Measurements from ENCODE around the gene MBD2.
"Not testable (repeated sequence)": the region's sequence is repeated elsewhere in the genome, so short reads cannot be mapped to it uniquely, and the experiment has no call there.

The MBD2 gene

GRCh38 chr18:54151376-54151775 lies 73.1 kb downstream of the MBD2 start:
- no peak for DNase-seq (ENCODE audit: low read depth)

- no peak for DNase-seq (ENCODE audit: low read depth)
These were observed 74.2 kb downstream of the MBD2 start for GRCh38 chr18:54150226-54150625.

GRCh38 chr18:54149078-54149697 lies 75.3 kb downstream of the MBD2 start:
- peak; percentile 50 for DNase-seq (ENCODE audit: low read depth)

GRCh38 chr18:54148678-54149077 lies 75.8 kb downstream of the MBD2 start:
- no peak for DNase-seq (ENCODE audit: low read depth)

- DNase-seq (ENCODE audit: low read depth) = no peak
These were observed 76.3 kb downstream of the MBD2 start for GRCh38 chr18:54148151-54148550.

GRCh38 chr18:54147439-54147838 lies 77.0 kb downstream of the MBD2 start:
- no peak for DNase-seq (ENCODE audit: low read depth)

GRCh38 chr18:54141041-54141608 lies 83.3 kb downstream of the MBD2 start:
- DNase-seq (ENCODE audit: low read depth) = no peak

- DNase-seq (ENCODE audit: low read depth) = no peak
These were observed 83.8 kb downstream of the MBD2 start for GRCh38 chr18:54140641-54141040.

- no peak for DNase-seq (ENCODE audit: low read depth)
These were observed 89.3 kb downstream of the MBD2 start for GRCh38 chr18:54135216-54135615.

- no peak for DNase-seq (ENCODE audit: low read depth)
These were observed 90.4 kb downstream of the MBD2 start for GRCh38 chr18:54134053-54134452.

- no peak for DNase-seq (ENCODE audit: low read depth)
These were observed 93.8 kb downstream of the MBD2 start for GRCh38 chr18:54130631-54131030.

- DNase-seq (ENCODE audit: low read depth) = no peak
These were observed 94.3 kb downstream of the MBD2 start for GRCh38 chr18:54130177-54130576.

- no peak for DNase-seq (ENCODE audit: low read depth)
These were observed 94.9 kb downstream of the MBD2 start for GRCh38 chr18:54129448-54130067.

- DNase-seq (ENCODE audit: low read depth) = no peak
These were observed 96.6 kb downstream of the MBD2 start for GRCh38 chr18:54127759-54128378.

- DNase-seq (ENCODE audit: low read depth) = no peak
These were observed 99.0 kb downstream of the MBD2 start for GRCh38 chr18:54125429-54125828.

GRCh38 chr18:54123720-54124440 lies 100.6 kb downstream of the MBD2 start:
- DNase-seq (ENCODE audit: low read depth) = not testable (repeated sequence)

GRCh38 chr18:54119524-54120019 lies 104.9 kb downstream of the MBD2 start:
- DNase-seq (ENCODE audit: low read depth) = no peak

- no peak for DNase-seq (ENCODE audit: low read depth)
These were observed 106.4 kb downstream of the MBD2 start for GRCh38 chr18:54117853-54118773.

GRCh38 chr18:54116541-54117257 lies 107.8 kb downstream of the MBD2 start:
- no peak for DNase-seq (ENCODE audit: low read depth)

- no peak for DNase-seq (ENCODE audit: low read depth)
These were observed 112.1 kb downstream of the MBD2 start for GRCh38 chr18:54112356-54112755.

All from activated T-cell treated with anti-CD3 and anti-CD28 coated beads for 48 hours (primary cell).